HG03064 (cell line): ENCODE data around the gene TMEM169.

Experiments used
- ATAC-seq: cut with Tn5 transposase; IDR thresholded peaks from one replicate; pipeline ENCODE4 v1.9.1; 2021; ENCODE audit warnings: low read depth; ENCODE audit not compliant: unreplicated experiment

Gene TMEM169

GRCh38 chr2:216103213-216103612 is 21.5 kb downstream of the TMEM169 start:
- ATAC-seq: no peak

GRCh38 chr2:216104691-216105090 is 23.0 kb downstream of the TMEM169 start:
- ATAC-seq: no peak

GRCh38 chr2:216107320-216107719 is 25.6 kb downstream of the TMEM169 start:
- ATAC-seq: no peak

- no peak for ATAC-seq
Measured at GRCh38 chr2:216107760-216108159, 26.0 kb downstream of the TMEM169 start.

- no peak for ATAC-seq
Measured at GRCh38 chr2:216108310-216108966, 26.7 kb downstream of the TMEM169 start.

GRCh38 chr2:216108967-216109921 is 27.5 kb downstream of the TMEM169 start, which contains the start of gene XRCC5:
XRCC5 (plus strand) TSS chr2:216109348; CDS start chr2:216109437, 89 bp downstream.
- peak; percentile 47 for ATAC-seq

- no peak for ATAC-seq
Measured at GRCh38 chr2:216109962-216110614, 28.4 kb downstream of the TMEM169 start.

- ATAC-seq: no peak
Measured at GRCh38 chr2:216110620-216111019, 28.9 kb downstream of the TMEM169 start.

GRCh38 chr2:216111122-216111521 is 29.4 kb downstream of the TMEM169 start:
- no peak for ATAC-seq

- ATAC-seq: no peak
Measured at GRCh38 chr2:216112926-216113325, 31.2 kb downstream of the TMEM169 start.

- peak; percentile 76 for ATAC-seq
Measured at GRCh38 chr2:216113572-216113971, 31.9 kb downstream of the TMEM169 start.

GRCh38 chr2:216114382-216114713 is 32.6 kb downstream of the TMEM169 start:
- no peak for ATAC-seq

GRCh38 chr2:216114714-216115531 is 33.2 kb downstream of the TMEM169 start:
- ATAC-seq: no peak

- no peak for ATAC-seq
Measured at GRCh38 chr2:216116418-216116817, 34.7 kb downstream of the TMEM169 start.

- no peak for ATAC-seq
Measured at GRCh38 chr2:216117561-216118340, 36.0 kb downstream of the TMEM169 start.

GRCh38 chr2:216118474-216118873 is 36.8 kb downstream of the TMEM169 start:
- ATAC-seq: no peak

GRCh38 chr2:216119146-216119545 is 37.4 kb downstream of the TMEM169 start:
- no peak for ATAC-seq

GRCh38 chr2:216119986-216120385 is 38.3 kb downstream of the TMEM169 start:
- ATAC-seq: no peak

- ATAC-seq: no peak
Measured at GRCh38 chr2:216121255-216121654, 39.5 kb downstream of the TMEM169 start.

- no peak for ATAC-seq
Measured at GRCh38 chr2:216126943-216127342, 45.2 kb downstream of the TMEM169 start.
